Esophagus squamous epithelium (tissue), 5 donors: Measurements from ENCODE around the gene MBOAT1. TPM values are rescaled to one million over a fixed set of nuclear protein-coding genes. Genes with fewer than 3 reads are reported as not detected.
A peak's percentile ranks its signal among the peaks of the same experiment; 100 is the strongest.
"Not testable (repeated sequence)": the region's sequence is repeated elsewhere in the genome, so short reads cannot be mapped to it uniquely, and the experiment has no call there.

Source experiments
- DNase-seq: peaks from one replicate; lab custom pipeline; 2025; lab: John Stamatoyannopoulos, UW
- H3K27ac ChIP-seq, 4 donors: fragments of 200-600 bp; sonication (generic); one replicate each; pipeline ENCODE4 v1.5.1; 2016 to 2019; ENCODE audit warnings: mild to moderate bottlenecking in 1 of 4
- H3K27me3 ChIP-seq, 4 donors: fragments of 200-600 bp; sonication (generic); 1 replicate in 3 of 4; 2 replicates in 1 of 4; pipeline versions ENCODE4 v1.5.1 to v1.6.0; 2017 to 2021; ENCODE audit warnings: antibody characterized with exemption in 1 of 4
- H3K36me3 ChIP-seq, 3 donors: fragments of 200-600 bp; sonication (generic); one replicate each; pipeline ENCODE4 v1.5.1; 2016 to 2019
- H3K4me1 ChIP-seq, 3 donors: fragments of 200-600 bp; sonication (generic); one replicate each; pipeline ENCODE4 v1.5.1; 2017 to 2019
- H3K4me3 ChIP-seq, 4 donors: fragments of 200-600 bp; sonication (generic); 1 replicate in 3 of 4; 2 replicates in 1 of 4; pipeline ENCODE4 v1.5.1; 2016 to 2019; ENCODE audit warnings: mild to moderate bottlenecking in 2 of 4, moderate library complexity in 1 of 4
- H3K9me3 ChIP-seq, 3 donors: fragments of 200-600 bp; sonication (generic); one replicate each; pipeline ENCODE4 v1.5.1; 2016 to 2019
- CTCF ChIP-seq, 6 experiments: fragments of 450-650 bp in 4 of 6; fragments of 200-600 bp in 2 of 6; sonication (generic) in 2 of 6; IDR thresholded peaks; one replicate each; pipeline ENCODE4 v1.5.1; 2016 to 2019; ENCODE audit warnings: antibody characterized with exemption in 6 of 6, mild to moderate bottlenecking in 4 of 6, moderate library complexity in 4 of 6
- POLR2A ChIP-seq, 4 donors: fragments of 450-650 bp; IDR thresholded peaks; one replicate each; pipeline ENCODE4 v1.6.1; 2017; ENCODE audit warnings: antibody characterized with exemption in 4 of 4, mild to moderate bottlenecking in 4 of 4, moderate library complexity in 3 of 4
- WGBS, 2 donors: methylation state at CpG; one replicate each; pipeline ENCODE4 v1.1.5; 2018; 5-methylcytosine and 5-hydroxymethylcytosine counted together
- intact Hi-C: fragments of 100-400 bp; cut with DNase I; formaldehyde crosslinking; loops from one replicate; pipeline ENCODE4 v1.15.0; 2022
- total RNA-seq, 4 donors: library from RNA; depleted of rRNA; stranded (reverse); fragments of >200 nt; gene quantifications; one replicate each; pipeline ENCODE4 v1.1.0, GENCODE V29; 2016
- donor health status: DM: yes; HTN: yes; CAD: no.

Gene MBOAT1
- total RNA-seq, 4 donors from 2014 or later = 5.2 to 12.8 (median 12.0) TPM

- TF ChIP-seq POLR2A (IDR thresholded peaks at IDR 0.05) = no peak
- H3K27ac ChIP-seq = no peak overlapping the region
- no peaks in the 10 kb centered on the region for H3K27me3 ChIP-seq
- no peaks in the 10 kb centered on the region for H3K9me3 ChIP-seq
- intact Hi-C loops = no loop called here
- 65 to 77% methylated on average over 3 of the region's 3 CpGs for WGBS, 2 donors
- H3K36me3 ChIP-seq = peaks cover 0 to 36% (median 0%) of the 10 kb centered on the region in 3 donors
- no peak overlapping the region for H3K4me3 ChIP-seq
- peaks cover 0 to 23% (median 5%) of the 10 kb centered on the region in 3 donors for H3K4me1 ChIP-seq
- no peak for DNase-seq
Observed at GRCh38 chr6:20180935-20181334, 31.3 kb downstream of the MBOAT1 start.

- Histone ChIP-seq H3K4me1 (peaks cover 0 to 25% (median 5%) of the 10 kb centered on the region in 3 donors), H3K36me3 (peaks cover 0 to 21% (median 0%) of the 10 kb centered on the region in 3 donors)
- WGBS, 2 donors = 82 to 89% methylated on average over 4 of the region's 4 CpGs
- H3K9me3 ChIP-seq, DNase-seq, intact Hi-C loops, H3K4me3 ChIP-seq, H3K27me3 ChIP-seq, H3K27ac ChIP-seq: not testable (repeated sequence)
Observed at GRCh38 chr6:20179287-20180045, 32.8 kb downstream of the MBOAT1 start.

GRCh38 chr6:20178327-20178726 is 33.9 kb downstream of the MBOAT1 start:
- Histone ChIP-seq H3K9me3 (no peaks in the 10 kb centered on the region), H3K4me1 (peaks cover 0 to 32% (median 5%) of the 10 kb centered on the region in 3 donors), H3K27ac (no peak overlapping the region), H3K27me3 (no peaks in the 10 kb centered on the region), H3K36me3 (peaks cover 0 to 16% (median 0%) of the 10 kb centered on the region in 3 donors), H3K4me3 (no peak overlapping the region)
- intact Hi-C loops = no loop called here
- no peak for TF ChIP-seq POLR2A (IDR thresholded peaks at IDR 0.05)
- DNase-seq = no peak
- 78 to 82% methylated on average over 2 of the region's 2 CpGs for WGBS, 2 donors

GRCh38 chr6:20175810-20176410 is 36.4 kb downstream of the MBOAT1 start:
- no peaks in the 10 kb centered on the region for H3K9me3 ChIP-seq

GRCh38 chr6:20173833-20174792 is 38.2 kb downstream of the MBOAT1 start:
- Histone ChIP-seq H3K36me3 (peaks cover 0 to 3% (median 0%) of the 10 kb centered on the region in 3 donors), H3K4me1 (peaks cover 0 to 22% (median 0%) of the 10 kb centered on the region in 3 donors), H3K27ac (peak overlapping the region in 1 of 4 donors; percentile 9), H3K27me3 (no peaks in the 10 kb centered on the region), H3K9me3 (no peaks in the 10 kb centered on the region), H3K4me3 (no peak overlapping the region)
- DNase-seq = no peak
- 72 to 74% methylated on average over 13 of the region's 13 CpGs for WGBS, 2 donors
- TF ChIP-seq CTCF (IDR thresholded peaks at IDR 0.05) = no peak
- TF ChIP-seq POLR2A (IDR thresholded peaks at IDR 0.05) = no peak
- intact Hi-C loops = no loop called here

More at GRCh38 chr6:20175810-20176410, 36.4 kb downstream of the MBOAT1 start:
- Histone ChIP-seq H3K27me3 (no peaks in the 10 kb centered on the region), H3K36me3 (peaks cover 0 to 16% (median 0%) of the 10 kb centered on the region in 3 donors), H3K27ac (no peak overlapping the region), H3K4me3 (no peak overlapping the region), H3K4me1 (peaks cover 0 to 15% (median 2%) of the 10 kb centered on the region in 3 donors)
- no peak for DNase-seq
- intact Hi-C loops = no loop called here
- TF ChIP-seq CTCF (IDR thresholded peaks at IDR 0.05) = no peak
- no peak for TF ChIP-seq POLR2A (IDR thresholded peaks at IDR 0.05)
- 94 to 95% methylated on average over 4 of the region's 4 CpGs for WGBS, 2 donors

GRCh38 chr6:20172842-20173456 is 39.3 kb downstream of the MBOAT1 start:
- TF ChIP-seq CTCF (IDR thresholded peaks at IDR 0.05) (no peak), POLR2A (IDR thresholded peaks at IDR 0.05) (no peak)
- no peaks in the 10 kb centered on the region for H3K27me3 ChIP-seq
- no peak for DNase-seq
- 90 to 91% methylated on average over 3 of the region's 3 CpGs for WGBS, 2 donors
- no peaks in the 10 kb centered on the region for H3K36me3 ChIP-seq
- no peaks in the 10 kb centered on the region for H3K9me3 ChIP-seq
- peaks cover 0 to 22% (median 3%) of the 10 kb centered on the region in 3 donors for H3K4me1 ChIP-seq
- intact Hi-C loops = no loop called here
- no peak overlapping the region for H3K4me3 ChIP-seq
- H3K27ac ChIP-seq = no peak overlapping the region
